Stimulated activated CD8-positive, alpha-beta memory T cell treated with anti-CD3 and anti-CD28 coated beads, Interleukin-7, amount 100 ng/mL, for 1 hour (primary cell): ENCODE results near the gene SMAD7.

ENCODE experiments used
- DNase-seq, 2 donors: peaks; one replicate each; pipeline ENCODE4 v3.0.0-alpha.2; 2020; ENCODE audit warnings: low read depth in 2 of 2

Gene SMAD7

GRCh38 chr18:48986851-48987761 is 36.3 kb upstream of the SMAD7 start:
- no peak for DNase-seq

- DNase-seq, result no peak
Observed at GRCh38 chr18:48985161-48985560, 34.4 kb upstream of the SMAD7 start.

GRCh38 chr18:48983793-48984437 is 33.1 kb upstream of the SMAD7 start:
- no peak for DNase-seq

GRCh38 chr18:48982266-48982665 is 31.5 kb upstream of the SMAD7 start:
- no peak for DNase-seq

- DNase-seq, result no peak
Observed at GRCh38 chr18:48979944-48980890, 29.5 kb upstream of the SMAD7 start.

GRCh38 chr18:48977914-48978313 is 27.1 kb upstream of the SMAD7 start:
- DNase-seq, result no peak

GRCh38 chr18:48975817-48976649 is 25.3 kb upstream of the SMAD7 start:
- peak in 1 of 2 donors; percentile 14 for DNase-seq

GRCh38 chr18:48975120-48975816 is 24.5 kb upstream of the SMAD7 start:
- no peak for DNase-seq

GRCh38 chr18:48974304-48975119 is 23.7 kb upstream of the SMAD7 start:
- DNase-seq, result no peak

GRCh38 chr18:48973731-48974130 is 23.0 kb upstream of the SMAD7 start:
- DNase-seq, result no peak

GRCh38 chr18:48968412-48969215 is 17.8 kb upstream of the SMAD7 start:
- no peak for DNase-seq

- no peak for DNase-seq
Observed at GRCh38 chr18:48967545-48967944, 16.8 kb upstream of the SMAD7 start.

GRCh38 chr18:48966523-48966922 is 15.8 kb upstream of the SMAD7 start:
- no peak for DNase-seq

- no peak for DNase-seq
Observed at GRCh38 chr18:48963586-48964470, 13.1 kb upstream of the SMAD7 start.

- no peak for DNase-seq
Observed at GRCh38 chr18:48962994-48963561, 12.3 kb upstream of the SMAD7 start.

GRCh38 chr18:48962252-48962993 is 11.7 kb upstream of the SMAD7 start:
- DNase-seq, result no peak

- no peak for DNase-seq
Observed at GRCh38 chr18:48961547-48961946, 10.8 kb upstream of the SMAD7 start.
